ENCODE data around the gene PKP4.

- TF ChIP-seq CTCF (IDR thresholded peaks at IDR 0.05) (no peak), POLR2A (IDR thresholded peaks at IDR 0.05) (no peak), EP300 (IDR thresholded peaks at IDR 0.05) (no peak)
These were observed 31.9 kb downstream of the PKP4 start for GRCh38 chr2:158488442-158489216.
